Memory B cell (primary cell): ENCODE data around the gene AGBL4.

Experiments
- ATAC-seq: fragments of 150-1000 bp; cut with Tn5 transposase; 2 replicates; pipeline ENCODE4 v1.10.0; 2021; ENCODE audit warnings: low read depth, mild to moderate bottlenecking, moderate library complexity
- DNase-seq, 2 donors: peaks; one replicate each; pipeline ENCODE4 v3.0.0; 2022; ENCODE audit warnings: low spot score in 2 of 2
- H3K27ac Mint-ChIP-seq: one replicate; pipeline ENCODE4 v1.8.0; 2022; ENCODE audit warnings: mild to moderate bottlenecking, moderate library complexity, mixed read lengths
- H3K27me3 Mint-ChIP-seq: one replicate; pipeline ENCODE4 v1.8.0; 2022; ENCODE audit warnings: mixed read lengths
- H3K36me3 Mint-ChIP-seq: one replicate; pipeline ENCODE4 v1.8.0; 2022; ENCODE audit warnings: mild to moderate bottlenecking, mixed read lengths
- H3K4me1 Mint-ChIP-seq: one replicate; pipeline ENCODE4 v1.8.0; 2022; ENCODE audit warnings: mixed read lengths
- H3K4me3 Mint-ChIP-seq: one replicate; pipeline ENCODE4 v1.8.0; 2022; ENCODE audit warnings: mild to moderate bottlenecking, moderate library complexity, mixed read lengths
- H3K9me3 Mint-ChIP-seq: one replicate; pipeline ENCODE4 v1.8.0; 2022; ENCODE audit warnings: mixed read lengths

Gene AGBL4

GRCh38 chr1:49626472-49626871, 397.3 kb downstream of the AGBL4 start:
- no peak for DNase-seq
- Mint-ChIP-seq H3K36me3 (no peaks in the 10 kb centered on the region), H3K4me3 (no peak overlapping the region), H3K27ac (no peak overlapping the region), H3K27me3 (no peaks in the 10 kb centered on the region), H3K9me3 (no peaks in the 10 kb centered on the region), H3K4me1 (no peaks in the 10 kb centered on the region)
- ATAC-seq = no peak

- no peaks in the 10 kb centered on the region for H3K27me3 Mint-ChIP-seq
Observed at GRCh38 chr1:49622877-49623276, 400.9 kb downstream of the AGBL4 start.

GRCh38 chr1:49606082-49606481, 417.7 kb downstream of the AGBL4 start:
- DNase-seq = no peak
- Mint-ChIP-seq H3K27ac (no peak overlapping the region), H3K9me3 (peaks cover 5% of the 10 kb centered on the region), H3K4me1 (no peaks in the 10 kb centered on the region), H3K27me3 (peaks cover 2% of the 10 kb centered on the region), H3K4me3 (no peak overlapping the region), H3K36me3 (peaks cover 1% of the 10 kb centered on the region)
- no peak for ATAC-seq

More at GRCh38 chr1:49622877-49623276, 400.9 kb downstream of the AGBL4 start:
- Mint-ChIP-seq H3K9me3 (peaks cover 4% of the 10 kb centered on the region), H3K27ac (no peak overlapping the region), H3K36me3 (no peaks in the 10 kb centered on the region), H3K4me3 (no peak overlapping the region), H3K4me1 (no peaks in the 10 kb centered on the region)
- DNase-seq (no peak), ATAC-seq (no peak)

GRCh38 chr1:49597436-49597835, 426.3 kb downstream of the AGBL4 start:
- H3K4me1 Mint-ChIP-seq = no peaks in the 10 kb centered on the region

GRCh38 chr1:49576327-49576901, 447.3 kb downstream of the AGBL4 start:
- Mint-ChIP-seq H3K9me3 (peaks cover 19% of the 10 kb centered on the region), H3K4me3 (no peak overlapping the region), H3K36me3 (no peaks in the 10 kb centered on the region), H3K27ac (no peak overlapping the region), H3K4me1 (no peaks in the 10 kb centered on the region), H3K27me3 (no peaks in the 10 kb centered on the region)
- DNase-seq (no peak), ATAC-seq (no peak)

More at GRCh38 chr1:49597436-49597835, 426.3 kb downstream of the AGBL4 start:
- no peak for ATAC-seq
- peaks cover 1% of the 10 kb centered on the region for H3K36me3 Mint-ChIP-seq
- DNase-seq = no peak
- H3K4me3 Mint-ChIP-seq = no peak overlapping the region
- peaks cover 3% of the 10 kb centered on the region for H3K9me3 Mint-ChIP-seq
- no peak overlapping the region for H3K27ac Mint-ChIP-seq
- H3K27me3 Mint-ChIP-seq = peaks cover 2% of the 10 kb centered on the region

GRCh38 chr1:49556676-49557234, 467.0 kb downstream of the AGBL4 start:
- H3K27ac Mint-ChIP-seq = no peak overlapping the region
- H3K36me3 Mint-ChIP-seq = no peaks in the 10 kb centered on the region

GRCh38 chr1:49552101-49552500, 471.7 kb downstream of the AGBL4 start:
- Mint-ChIP-seq H3K27ac (no peak overlapping the region), H3K4me1 (no peaks in the 10 kb centered on the region), H3K36me3 (no peaks in the 10 kb centered on the region)

More at GRCh38 chr1:49556676-49557234, 467.0 kb downstream of the AGBL4 start:
- Mint-ChIP-seq H3K4me3 (no peak overlapping the region), H3K9me3 (peaks cover 1% of the 10 kb centered on the region), H3K4me1 (no peaks in the 10 kb centered on the region), H3K27me3 (no peaks in the 10 kb centered on the region)
- DNase-seq (no peak), ATAC-seq (no peak)

GRCh38 chr1:49544615-49545014, 479.1 kb downstream of the AGBL4 start:
- Mint-ChIP-seq H3K9me3 (peaks cover 10% of the 10 kb centered on the region), H3K4me3 (no peak overlapping the region), H3K27ac (no peak overlapping the region), H3K4me1 (no peaks in the 10 kb centered on the region), H3K27me3 (no peaks in the 10 kb centered on the region), H3K36me3 (no peaks in the 10 kb centered on the region)
- ATAC-seq (no peak), DNase-seq (no peak)

More at GRCh38 chr1:49552101-49552500, 471.7 kb downstream of the AGBL4 start:
- no peak overlapping the region for H3K4me3 Mint-ChIP-seq
- no peaks in the 10 kb centered on the region for H3K27me3 Mint-ChIP-seq
- H3K9me3 Mint-ChIP-seq = peaks cover 10% of the 10 kb centered on the region
- DNase-seq (no peak), ATAC-seq (no peak)

GRCh38 chr1:49541096-49541752, 482.5 kb downstream of the AGBL4 start:
- DNase-seq = no peak
- H3K27me3 Mint-ChIP-seq = no peaks in the 10 kb centered on the region
- H3K4me1 Mint-ChIP-seq = no peaks in the 10 kb centered on the region
- H3K27ac Mint-ChIP-seq = no peak overlapping the region
- no peaks in the 10 kb centered on the region for H3K36me3 Mint-ChIP-seq
- H3K9me3 Mint-ChIP-seq = peaks cover 7% of the 10 kb centered on the region
- H3K4me3 Mint-ChIP-seq = no peak overlapping the region
- no peak for ATAC-seq

- DNase-seq = no peak
- Mint-ChIP-seq H3K36me3 (no peaks in the 10 kb centered on the region), H3K4me1 (no peaks in the 10 kb centered on the region), H3K9me3 (no peaks in the 10 kb centered on the region), H3K27ac (no peak overlapping the region), H3K27me3 (no peaks in the 10 kb centered on the region), H3K4me3 (no peak overlapping the region)
- no peak for ATAC-seq
Observed at GRCh38 chr1:49527606-49528305, 496.0 kb downstream of the AGBL4 start.

GRCh38 chr1:49526672-49527071, 497.1 kb downstream of the AGBL4 start:
- Mint-ChIP-seq H3K27me3 (no peaks in the 10 kb centered on the region), H3K9me3 (no peaks in the 10 kb centered on the region), H3K36me3 (no peaks in the 10 kb centered on the region), H3K4me3 (no peak overlapping the region), H3K4me1 (no peaks in the 10 kb centered on the region), H3K27ac (no peak overlapping the region)
- DNase-seq (no peak), ATAC-seq (no peak)

GRCh38 chr1:49523764-49524163, 500.0 kb downstream of the AGBL4 start:
- no peak for DNase-seq
- no peaks in the 10 kb centered on the region for H3K27me3 Mint-ChIP-seq
- ATAC-seq = no peak
- H3K4me3 Mint-ChIP-seq = no peak overlapping the region
- H3K36me3 Mint-ChIP-seq = no peaks in the 10 kb centered on the region
- H3K27ac Mint-ChIP-seq = no peak overlapping the region
- no peaks in the 10 kb centered on the region for H3K9me3 Mint-ChIP-seq
- no peaks in the 10 kb centered on the region for H3K4me1 Mint-ChIP-seq

- Mint-ChIP-seq H3K9me3 (no peaks in the 10 kb centered on the region), H3K4me1 (no peaks in the 10 kb centered on the region), H3K36me3 (no peaks in the 10 kb centered on the region), H3K27ac (no peak overlapping the region), H3K27me3 (peaks cover 3% of the 10 kb centered on the region), H3K4me3 (no peak overlapping the region)
- ATAC-seq (no peak), DNase-seq (no peak)
Observed at GRCh38 chr1:49466961-49467360, 556.8 kb downstream of the AGBL4 start.

- no peak overlapping the region for H3K4me3 Mint-ChIP-seq
- no peaks in the 10 kb centered on the region for H3K4me1 Mint-ChIP-seq
- H3K9me3 Mint-ChIP-seq = peaks cover 2% of the 10 kb centered on the region
- H3K27me3 Mint-ChIP-seq = peaks cover 6% of the 10 kb centered on the region
- H3K36me3 Mint-ChIP-seq = no peaks in the 10 kb centered on the region
- no peak for ATAC-seq
- H3K27ac Mint-ChIP-seq = no peak overlapping the region
- DNase-seq = no peak
Observed at GRCh38 chr1:49465486-49466185, 558.1 kb downstream of the AGBL4 start.
